LHCN-M2 (cell line): ENCODE data around the gene CCNG1. TPM values are rescaled to one million over a fixed set of nuclear protein-coding genes. Genes with fewer than 3 reads are reported as not detected.
"Not testable (repeated sequence)": the region's sequence is repeated elsewhere in the genome, so short reads cannot be mapped to it uniquely, and the experiment has no call there.

Source experiments
- DNase-seq: peaks from one replicate; pipeline ENCODE4 v3.0.0-alpha.2; 2012; ENCODE audit warnings: low read depth
- polyA plus RNA-seq: library from polyadenylated mRNA; unstranded; fragments of >200 nt; gene quantifications from one replicate; pipeline ENCODE4 v1.2.1, GENCODE V29; 2012; ENCODE audit warnings: missing spikeins
- total RNA-seq: library from RNA; depleted of rRNA; stranded (reverse); fragments of >200 nt; gene quantifications from 2 replicates; pipeline ENCODE4 v1.2.3, GENCODE V29; 2014; rRNA removed

Gene CCNG1
- 259 and 279 TPM in 2 replicates for total RNA-seq
- polyA plus RNA-seq: 83.9 TPM

- peak; percentile 96 for DNase-seq
Measured at GRCh38 chr5:163437309-163438182, at the start of gene CCNG1. Gene CCNG1, plus strand, starts transcription at chr5:163437595. Its CDS starts 1,662 bp downstream, at chr5:163439257.

GRCh38 chr5:163395792-163396191 is 41.6 kb upstream of the CCNG1 start:
- no peak for DNase-seq

- DNase-seq: not testable (repeated sequence)
Measured at GRCh38 chr5:163396818-163397340, 40.5 kb upstream of the CCNG1 start.

- DNase-seq: no peak
Measured at GRCh38 chr5:163397354-163397753, 40.0 kb upstream of the CCNG1 start.

- no peak for DNase-seq
Measured at GRCh38 chr5:163399923-163400322, 37.5 kb upstream of the CCNG1 start.

GRCh38 chr5:163401271-163401670 is 36.1 kb upstream of the CCNG1 start:
- peak; percentile 13 for DNase-seq

- no peak for DNase-seq
Measured at GRCh38 chr5:163402007-163402406, 35.4 kb upstream of the CCNG1 start.

GRCh38 chr5:163404364-163405173 is 32.8 kb upstream of the CCNG1 start:
- no peak for DNase-seq

GRCh38 chr5:163407034-163407655 is 30.2 kb upstream of the CCNG1 start:
- DNase-seq: no peak

- DNase-seq: peak; percentile 72
Measured at GRCh38 chr5:163408311-163408923, 29.0 kb upstream of the CCNG1 start.

GRCh38 chr5:163409384-163409783 is 28.0 kb upstream of the CCNG1 start:
- DNase-seq: no peak

GRCh38 chr5:163410505-163410904 is 26.9 kb upstream of the CCNG1 start:
- no peak for DNase-seq

- not testable (repeated sequence) for DNase-seq
Measured at GRCh38 chr5:163415673-163416072, 21.7 kb upstream of the CCNG1 start.

- DNase-seq: no peak
Measured at GRCh38 chr5:163424836-163425235, 12.6 kb upstream of the CCNG1 start.

GRCh38 chr5:163426128-163426527 is 11.3 kb upstream of the CCNG1 start:
- not testable (repeated sequence) for DNase-seq

- no peak for DNase-seq
Measured at GRCh38 chr5:163432544-163432943, 4.9 kb upstream of the CCNG1 start.

GRCh38 chr5:163433271-163433670 is 4.1 kb upstream of the CCNG1 start:
- DNase-seq: no peak

GRCh38 chr5:163434401-163434866 is 3.0 kb upstream of the CCNG1 start:
- no peak for DNase-seq

- no peak for DNase-seq
Measured at GRCh38 chr5:163436515-163436914, 880 bp upstream of the CCNG1 start.

GRCh38 chr5:163437011-163437308 is 435 bp upstream of the CCNG1 start:
- DNase-seq: no peak

- DNase-seq: peak; percentile 66
Measured at GRCh38 chr5:163439092-163439425, 1.7 kb downstream of the CCNG1 start.
